Measurements from ENCODE around the gene NOS3. TPM values are rescaled to one million over a fixed set of nuclear protein-coding genes. Genes with fewer than 3 reads are reported as not detected.

The NOS3 gene
- total and polyA plus RNA-seq, 9 of the 15 experiments (the other 6 are each of a cell fraction or from before 2014, with no cell fraction given), result 1.1 to 121 (median 23.6) TPM

GRCh38 chr7:150994141-150994837 is 3.5 kb downstream of the NOS3 start (continued):
- TF ChIP-seq YY1 (IDR thresholded peaks at IDR 0.05; ENCODE audit: borderline replicate concordance in 1 of 3, control insufficient read depth in 1 of 3, extremely low read depth in 1 of 3, insufficient read depth in 3 of 3, insufficient read length in 1 of 3, insufficient replicate concordance in 2 of 3, low read depth in 1 of 3, low read length in 2 of 3) (peak in 2 of 3 experiments; percentile 53 to 76), ATF2 (CRISPR knock-in tag; IDR thresholded peaks at IDR 0.05) (no peak), ZBTB11 (CRISPR knock-in tag; IDR thresholded peaks at IDR 0.05) (peak in 2 of 3 experiments; percentile 12 to 84; a peak in 3 of 6 replicates), SMC3 (conservative IDR thresholded peaks at IDR 0.05; ENCODE audit: insufficient read depth, low read depth, low read length) (no peak), HDAC3 (IDR thresholded peaks at IDR 0.05; ENCODE audit: borderline replicate concordance, partially characterized antibody) (no peak), PTTG1 (tag; IDR thresholded peaks at IDR 0.05; ENCODE audit: low read depth) (peak; percentile 83)
- TF ChIP-seq, protein P1, sequence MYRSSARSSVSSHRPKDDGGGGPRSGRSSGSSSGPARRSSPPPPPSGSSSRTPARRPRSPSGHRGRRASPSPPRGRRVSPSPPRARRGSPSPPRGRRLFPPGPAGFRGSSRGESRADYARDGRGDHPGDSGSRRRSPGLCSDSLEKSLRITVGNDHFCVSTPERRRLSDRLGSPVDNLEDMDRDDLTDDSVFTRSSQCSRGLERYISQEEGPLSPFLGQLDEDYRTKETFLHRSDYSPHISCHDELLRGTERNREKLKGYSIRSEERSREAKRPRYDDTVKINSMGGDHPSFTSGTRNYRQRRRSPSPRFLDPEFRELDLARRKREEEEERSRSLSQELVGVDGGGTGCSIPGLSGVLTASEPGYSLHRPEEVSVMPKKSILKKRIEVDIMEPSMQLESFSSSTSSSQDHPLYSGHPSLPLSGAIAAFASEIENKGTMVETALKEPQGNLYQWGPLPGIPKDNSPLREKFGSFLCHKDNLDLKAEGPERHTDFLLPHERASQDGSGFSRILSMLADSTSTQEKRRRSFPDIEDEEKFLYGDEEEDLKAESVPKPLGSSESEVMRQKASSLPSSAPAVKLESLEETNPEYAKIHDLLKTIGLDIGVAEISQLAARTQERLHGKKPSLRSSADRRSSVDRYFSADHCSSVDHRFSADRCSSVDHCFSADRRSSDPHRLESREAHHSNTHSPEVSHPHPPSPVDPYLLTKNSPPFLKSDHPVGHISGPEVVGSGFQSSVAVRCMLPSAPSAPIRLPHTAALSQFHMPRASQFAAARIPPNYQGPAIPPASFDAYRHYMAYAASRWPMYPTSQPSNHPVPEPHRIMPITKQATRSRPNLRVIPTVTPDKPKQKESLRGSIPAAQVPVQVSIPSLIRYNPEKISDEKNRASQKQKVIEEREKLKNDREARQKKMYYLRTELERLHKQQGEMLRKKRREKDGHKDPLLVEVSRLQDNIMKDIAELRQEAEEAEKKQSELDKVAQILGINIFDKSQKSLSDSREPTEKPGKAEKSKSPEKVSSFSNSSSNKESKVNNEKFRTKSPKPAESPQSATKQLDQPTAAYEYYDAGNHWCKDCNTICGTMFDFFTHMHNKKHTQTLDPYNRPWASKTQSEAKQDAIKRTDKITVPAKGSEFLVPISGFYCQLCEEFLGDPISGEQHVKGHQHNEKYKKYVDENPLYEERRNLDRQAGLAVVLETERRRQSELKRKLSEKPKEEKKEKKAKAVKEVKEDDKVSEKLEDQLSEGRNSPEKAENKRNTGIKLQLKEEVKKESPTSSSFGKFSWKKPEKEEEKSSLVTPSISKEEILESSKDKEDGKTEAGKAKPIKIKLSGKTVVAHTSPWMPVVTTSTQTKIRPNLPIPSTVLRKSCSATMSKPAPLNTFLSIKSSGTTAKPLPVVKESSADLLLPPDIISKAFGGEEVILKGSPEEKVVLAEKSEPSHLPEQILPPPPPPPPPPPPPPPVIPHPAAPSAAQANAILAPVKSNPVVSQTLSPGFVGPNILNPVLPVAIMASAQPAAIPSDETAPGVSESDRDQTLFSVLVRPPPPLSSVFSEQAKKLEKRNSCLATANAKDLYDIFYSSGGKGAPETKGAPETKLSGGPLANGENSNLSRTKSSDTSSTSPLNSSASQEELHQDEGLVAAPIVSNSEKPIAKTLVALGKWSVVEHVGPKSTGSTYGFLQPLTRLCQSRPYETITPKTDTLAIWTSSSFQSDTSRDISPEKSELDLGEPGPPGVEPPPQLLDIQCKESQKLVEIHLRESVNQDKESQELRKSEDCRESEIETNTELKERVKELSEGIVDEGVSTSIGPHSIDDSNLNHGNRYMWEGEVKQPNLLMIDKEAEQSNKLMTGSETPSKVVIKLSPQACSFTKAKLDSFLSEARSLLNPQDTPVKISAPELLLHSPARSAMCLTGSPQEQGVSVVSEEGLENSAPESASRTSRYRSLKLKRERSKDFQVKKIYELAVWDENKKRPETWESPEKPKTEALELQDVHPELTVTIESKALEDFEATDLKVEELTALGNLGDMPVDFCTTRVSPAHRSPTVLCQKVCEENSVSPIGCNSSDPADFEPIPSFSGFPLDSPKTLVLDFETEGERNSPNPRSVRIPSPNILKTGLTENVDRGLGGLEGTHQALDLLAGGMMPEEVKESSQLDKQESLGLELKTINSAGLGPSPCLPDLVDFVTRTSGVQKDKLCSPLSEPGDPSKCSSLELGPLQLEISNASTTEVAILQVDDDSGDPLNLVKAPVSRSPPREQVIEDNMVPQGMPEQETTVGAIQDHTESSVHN (IDR thresholded peaks at IDR 0.05; ENCODE audit: borderline replicate concordance in 1 of 2, low read depth in 1 of 2), result no peak
- TF ChIP-seq, protein P2, sequence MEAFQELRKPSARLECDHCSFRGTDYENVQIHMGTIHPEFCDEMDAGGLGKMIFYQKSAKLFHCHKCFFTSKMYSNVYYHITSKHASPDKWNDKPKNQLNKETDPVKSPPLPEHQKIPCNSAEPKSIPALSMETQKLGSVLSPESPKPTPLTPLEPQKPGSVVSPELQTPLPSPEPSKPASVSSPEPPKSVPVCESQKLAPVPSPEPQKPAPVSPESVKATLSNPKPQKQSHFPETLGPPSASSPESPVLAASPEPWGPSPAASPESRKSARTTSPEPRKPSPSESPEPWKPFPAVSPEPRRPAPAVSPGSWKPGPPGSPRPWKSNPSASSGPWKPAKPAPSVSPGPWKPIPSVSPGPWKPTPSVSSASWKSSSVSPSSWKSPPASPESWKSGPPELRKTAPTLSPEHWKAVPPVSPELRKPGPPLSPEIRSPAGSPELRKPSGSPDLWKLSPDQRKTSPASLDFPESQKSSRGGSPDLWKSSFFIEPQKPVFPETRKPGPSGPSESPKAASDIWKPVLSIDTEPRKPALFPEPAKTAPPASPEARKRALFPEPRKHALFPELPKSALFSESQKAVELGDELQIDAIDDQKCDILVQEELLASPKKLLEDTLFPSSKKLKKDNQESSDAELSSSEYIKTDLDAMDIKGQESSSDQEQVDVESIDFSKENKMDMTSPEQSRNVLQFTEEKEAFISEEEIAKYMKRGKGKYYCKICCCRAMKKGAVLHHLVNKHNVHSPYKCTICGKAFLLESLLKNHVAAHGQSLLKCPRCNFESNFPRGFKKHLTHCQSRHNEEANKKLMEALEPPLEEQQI (IDR thresholded peaks at IDR 0.05), result no peak

Measured in K562 (cell line).